Natural killer cell treated with Interleukin-12 subunit alpha and Interleukin-12 subunit beta and Interleukin-15 and Interleukin-18, amount 100 ng/mL, for 72 hours (primary cell): ENCODE data around the gene PSMD9. TPM values are rescaled to one million over a fixed set of nuclear protein-coding genes. Genes with fewer than 3 reads are reported as not detected.
"Not testable (repeated sequence)": the region's sequence is repeated elsewhere in the genome, so short reads cannot be mapped to it uniquely, and the experiment has no call there.

Experiments
- ATAC-seq, 2 donors: fragments of 150-1000 bp; cut with Tn5 transposase in 1 of 2; sonication (Bioruptor Pico), chemical (Tn5 transposase) in 1 of 2; 2 replicates each; pipeline ENCODE4 v1.10.0; 2021
- DNase-seq: peaks from one replicate; pipeline ENCODE4 v3.0.0; 2022; ENCODE audit warnings: low spot score
- H3K27ac Mint-ChIP-seq, 2 donors: 1 replicate in 1 of 2; 2 replicates in 1 of 2; pipeline ENCODE4 v1.8.0; 2022; ENCODE audit warnings: mixed read lengths in 2 of 2, mild to moderate bottlenecking in 1 of 2, moderate library complexity in 1 of 2
- H3K27me3 Mint-ChIP-seq, 2 donors: 1 replicate in 1 of 2; 2 replicates in 1 of 2; pipeline ENCODE4 v1.8.0; 2022; ENCODE audit warnings: mixed read lengths in 2 of 2
- H3K36me3 Mint-ChIP-seq: one replicate; pipeline ENCODE4 v1.8.0; 2022; ENCODE audit warnings: mixed read lengths
- H3K4me1 Mint-ChIP-seq, 2 donors: 1 replicate in 1 of 2; 2 replicates in 1 of 2; pipeline ENCODE4 v1.8.0; 2022; ENCODE audit warnings: low read depth in 2 of 2, mixed read lengths in 2 of 2, mild to moderate bottlenecking in 1 of 2
- H3K4me3 Mint-ChIP-seq: one replicate; pipeline ENCODE4 v1.8.0; 2022; ENCODE audit warnings: mixed read lengths
- H3K9me3 Mint-ChIP-seq: 2 replicates; pipeline ENCODE4 v1.8.0; 2022; ENCODE audit warnings: mixed read lengths
- total RNA-seq, 2 donors: library from RNA; stranded (reverse); gene quantifications; one replicate each; pipeline ENCODE4 v1.2.3, GENCODE V29; 2022

Gene PSMD9
- total RNA-seq, 2 donors from 2014 or later: 56.0 to 61.3 TPM

- Mint-ChIP-seq H3K4me1 (no peaks in the 10 kb centered on the region), H3K36me3 (no peaks in the 10 kb centered on the region), H3K9me3 (no peaks in the 10 kb centered on the region), H3K27ac (no peak overlapping the region), H3K4me3 (no peak overlapping the region), H3K27me3 (no peaks in the 10 kb centered on the region)
- ATAC-seq (no peak), DNase-seq (no peak)
Observed at GRCh38 chr12:121860257-121860656, 28.3 kb upstream of the PSMD9 start.

- ATAC-seq, H3K9me3 Mint-ChIP-seq, H3K4me1 Mint-ChIP-seq, H3K27ac Mint-ChIP-seq, H3K4me3 Mint-ChIP-seq, H3K36me3 Mint-ChIP-seq, DNase-seq, H3K27me3 Mint-ChIP-seq: not testable (repeated sequence)
Observed at GRCh38 chr12:121860699-121861098, 27.9 kb upstream of the PSMD9 start.

- no peak overlapping the region for H3K4me3 Mint-ChIP-seq
- no peak for ATAC-seq
- H3K9me3 Mint-ChIP-seq: no peaks in the 10 kb centered on the region
- no peaks in the 10 kb centered on the region for H3K4me1 Mint-ChIP-seq
- H3K36me3 Mint-ChIP-seq: no peaks in the 10 kb centered on the region
- DNase-seq: no peak
- H3K27me3 Mint-ChIP-seq: no peaks in the 10 kb centered on the region
- H3K27ac Mint-ChIP-seq: no peak overlapping the region
Observed at GRCh38 chr12:121861636-121862254, 26.8 kb upstream of the PSMD9 start.

GRCh38 chr12:121866331-121866730 is 22.3 kb upstream of the PSMD9 start:
- no peak for DNase-seq
- no peaks in the 10 kb centered on the region for H3K9me3 Mint-ChIP-seq
- ATAC-seq: no peak
- no peaks in the 10 kb centered on the region for H3K27me3 Mint-ChIP-seq
- H3K27ac Mint-ChIP-seq: no peak overlapping the region
- H3K4me1 Mint-ChIP-seq: no peaks in the 10 kb centered on the region
- no peaks in the 10 kb centered on the region for H3K36me3 Mint-ChIP-seq
- no peak overlapping the region for H3K4me3 Mint-ChIP-seq

GRCh38 chr12:121869229-121869628 is 19.4 kb upstream of the PSMD9 start:
- DNase-seq, H3K9me3 Mint-ChIP-seq, H3K27me3 Mint-ChIP-seq, H3K4me1 Mint-ChIP-seq, H3K4me3 Mint-ChIP-seq, ATAC-seq, H3K36me3 Mint-ChIP-seq, H3K27ac Mint-ChIP-seq: not testable (repeated sequence)

GRCh38 chr12:121871467-121871866 is 17.1 kb upstream of the PSMD9 start:
- no peaks in the 10 kb centered on the region for H3K27me3 Mint-ChIP-seq
- H3K27ac Mint-ChIP-seq: no peak overlapping the region
- no peaks in the 10 kb centered on the region for H3K9me3 Mint-ChIP-seq
- peak in 1 of 2 donors; percentile 20 for ATAC-seq
- DNase-seq: no peak
- no peaks in the 10 kb centered on the region for H3K4me1 Mint-ChIP-seq
- H3K4me3 Mint-ChIP-seq: no peak overlapping the region
- H3K36me3 Mint-ChIP-seq: no peaks in the 10 kb centered on the region

GRCh38 chr12:121872546-121873215 is 15.9 kb upstream of the PSMD9 start:
- H3K36me3 Mint-ChIP-seq: no peaks in the 10 kb centered on the region
- ATAC-seq (no peak), DNase-seq (no peak)
- H3K27ac Mint-ChIP-seq: no peak overlapping the region
- no peaks in the 10 kb centered on the region for H3K27me3 Mint-ChIP-seq
- no peaks in the 10 kb centered on the region for H3K4me1 Mint-ChIP-seq
- H3K4me3 Mint-ChIP-seq: no peak overlapping the region
- H3K9me3 Mint-ChIP-seq: no peaks in the 10 kb centered on the region

- no peaks in the 10 kb centered on the region for H3K9me3 Mint-ChIP-seq
- no peak for DNase-seq
- no peak for ATAC-seq
- H3K4me3 Mint-ChIP-seq: no peak overlapping the region
- no peaks in the 10 kb centered on the region for H3K27me3 Mint-ChIP-seq
- no peaks in the 10 kb centered on the region for H3K36me3 Mint-ChIP-seq
- no peak overlapping the region for H3K27ac Mint-ChIP-seq
- no peaks in the 10 kb centered on the region for H3K4me1 Mint-ChIP-seq
Observed at GRCh38 chr12:121873216-121873569, 15.4 kb upstream of the PSMD9 start.

- Mint-ChIP-seq H3K27me3 (no peaks in the 10 kb centered on the region), H3K36me3 (no peaks in the 10 kb centered on the region), H3K9me3 (no peaks in the 10 kb centered on the region), H3K4me3 (no peak overlapping the region), H3K4me1 (no peaks in the 10 kb centered on the region), H3K27ac (no peak overlapping the region)
- DNase-seq: no peak
- no peak for ATAC-seq
Observed at GRCh38 chr12:121874071-121874470, 14.5 kb upstream of the PSMD9 start.

- Mint-ChIP-seq H3K4me3 (no peak overlapping the region), H3K27me3 (no peaks in the 10 kb centered on the region), H3K4me1 (no peaks in the 10 kb centered on the region), H3K27ac (no peak overlapping the region), H3K36me3 (no peaks in the 10 kb centered on the region), H3K9me3 (no peaks in the 10 kb centered on the region)
- DNase-seq (no peak), ATAC-seq (no peak)
Observed at GRCh38 chr12:121875582-121875981, 13.0 kb upstream of the PSMD9 start.

GRCh38 chr12:121876080-121876447 is 12.5 kb upstream of the PSMD9 start:
- not testable (repeated sequence) for H3K36me3 Mint-ChIP-seq

GRCh38 chr12:121883315-121883660 is 5.3 kb upstream of the PSMD9 start:
- Mint-ChIP-seq H3K4me3 (no peak overlapping the region), H3K4me1 (peaks cover under 1 to 7% of the 10 kb centered on the region in 2 donors), H3K27ac (no peak overlapping the region), H3K27me3 (peaks cover 0 to 5% of the 10 kb centered on the region in 2 donors), H3K36me3 (no peaks in the 10 kb centered on the region), H3K9me3 (no peaks in the 10 kb centered on the region)
- ATAC-seq (no peak), DNase-seq (no peak)

More at GRCh38 chr12:121876080-121876447, 12.5 kb upstream of the PSMD9 start:
- not testable (repeated sequence) for H3K4me3 Mint-ChIP-seq, ATAC-seq, H3K9me3 Mint-ChIP-seq, DNase-seq, H3K4me1 Mint-ChIP-seq, H3K27me3 Mint-ChIP-seq, H3K27ac Mint-ChIP-seq

GRCh38 chr12:121885129-121885528 is 3.5 kb upstream of the PSMD9 start:
- H3K4me3 Mint-ChIP-seq, DNase-seq, H3K36me3 Mint-ChIP-seq, H3K27me3 Mint-ChIP-seq, ATAC-seq, H3K27ac Mint-ChIP-seq, H3K9me3 Mint-ChIP-seq: not testable (repeated sequence)
- H3K4me1 Mint-ChIP-seq: peaks cover 12 to 21% of the 10 kb centered on the region in 2 donors

- H3K4me3 Mint-ChIP-seq: peak overlapping the region; percentile 98
Observed at GRCh38 chr12:121888083-121888477, 510 bp upstream of the PSMD9 start.

GRCh38 chr12:121889274-121889624 is 659 bp downstream of the PSMD9 start:
- H3K4me3 Mint-ChIP-seq: peak overlapping the region; percentile 98
- H3K27ac Mint-ChIP-seq: peak overlapping the region; percentile 90 to 95
- H3K36me3 Mint-ChIP-seq: no peaks in the 10 kb centered on the region
- no peak for DNase-seq
- H3K4me1 Mint-ChIP-seq: peaks cover 23 to 35% of the 10 kb centered on the region in 2 donors
- H3K9me3 Mint-ChIP-seq: no peaks in the 10 kb centered on the region
- peaks cover 0 to 3% of the 10 kb centered on the region in 2 donors for H3K27me3 Mint-ChIP-seq
- no peak for ATAC-seq

More at GRCh38 chr12:121888083-121888477, 510 bp upstream of the PSMD9 start:
- H3K9me3 Mint-ChIP-seq: no peaks in the 10 kb centered on the region
- H3K27me3 Mint-ChIP-seq: peaks cover 0 to 5% of the 10 kb centered on the region in 2 donors
- DNase-seq: no peak
- H3K27ac Mint-ChIP-seq: peak overlapping the region; percentile 90 to 95
- ATAC-seq: no peak
- H3K4me1 Mint-ChIP-seq: peaks cover 16 to 24% of the 10 kb centered on the region in 2 donors
- H3K36me3 Mint-ChIP-seq: no peaks in the 10 kb centered on the region
